Measurements from ENCODE around the gene ARHGEF19. TPM values are rescaled to one million over a fixed set of nuclear protein-coding genes. Genes with fewer than 3 reads are reported as not detected.
A peak's percentile ranks its signal among the peaks of the same experiment; 100 is the strongest.
"Not testable (repeated sequence)": the region's sequence is repeated elsewhere in the genome, so short reads cannot be mapped to it uniquely, and the experiment has no call there.

The ARHGEF19 gene
- polyA plus RNA-seq (ENCODE audit: insufficient read length in 4 of 4): 10 to 100 TPM; 16.7 to 28.3 (median 23.0) TPM

DNA sequence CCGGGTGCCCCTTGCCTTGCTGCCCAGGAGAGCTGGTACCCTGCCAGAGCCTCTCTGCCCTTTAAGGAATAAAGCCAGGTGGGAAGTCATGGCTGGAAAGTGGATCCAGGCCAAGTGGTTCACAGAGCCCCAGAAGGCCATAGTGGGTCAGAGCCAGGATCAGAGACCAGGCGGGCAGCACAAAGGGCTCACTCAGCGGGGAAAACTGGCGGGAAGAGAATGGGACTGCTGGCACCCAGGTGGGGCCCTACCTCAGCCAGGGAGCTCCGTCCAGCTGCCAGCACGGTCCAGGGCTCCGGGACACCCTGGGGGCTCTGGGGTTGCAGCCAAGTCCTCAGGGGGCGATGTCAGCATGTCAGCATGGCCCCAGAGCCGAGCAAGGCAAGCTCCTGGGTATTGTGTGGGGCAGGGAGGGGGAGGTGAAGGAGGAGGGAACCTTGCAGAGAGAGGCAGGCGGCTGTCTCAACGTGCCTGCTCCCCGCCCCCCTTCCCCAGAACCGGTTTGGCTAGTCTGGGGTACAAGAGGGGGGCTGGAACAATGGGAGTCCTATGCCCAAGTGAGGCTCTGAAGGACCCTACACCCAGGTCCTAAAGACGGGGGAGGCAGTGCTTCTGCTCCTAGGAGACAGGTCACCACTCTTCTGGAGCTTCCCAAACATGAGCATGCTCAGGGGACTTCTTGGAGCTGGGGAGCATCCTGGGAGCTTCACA lies at the start of gene ARHGEF19:
Gene ARHGEF19 (minus strand): TSS at position 402 of the 711 bp plus-strand sequence. CDS start 3,598 bp downstream, outside the sequence.
- DNase-seq (ENCODE audit: low read depth in 4 of 4, low spot score in 2 of 4): no peak

DNA sequence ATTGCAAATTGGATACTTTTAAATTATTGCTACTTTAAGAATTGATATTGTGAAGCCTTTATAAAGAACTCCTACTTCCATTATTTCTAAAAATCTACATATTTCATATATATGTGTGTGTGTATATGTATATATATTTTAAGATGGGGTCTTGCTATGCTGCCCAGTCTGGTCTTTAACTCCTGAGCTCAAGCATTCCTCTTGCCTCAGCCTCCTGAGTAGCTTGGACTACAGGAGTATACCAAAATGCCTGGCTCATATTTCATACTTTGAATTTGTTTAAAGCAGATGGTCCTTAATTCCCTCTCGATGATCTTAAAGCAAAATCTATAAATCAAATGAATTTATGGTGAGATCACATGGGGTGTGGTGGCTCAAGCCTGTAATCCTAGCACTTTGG lies 49.6 kb upstream of the ARHGEF19 start:
- DNase-seq (ENCODE audit: low read depth in 4 of 4, low spot score in 2 of 4): no peak

DNA sequence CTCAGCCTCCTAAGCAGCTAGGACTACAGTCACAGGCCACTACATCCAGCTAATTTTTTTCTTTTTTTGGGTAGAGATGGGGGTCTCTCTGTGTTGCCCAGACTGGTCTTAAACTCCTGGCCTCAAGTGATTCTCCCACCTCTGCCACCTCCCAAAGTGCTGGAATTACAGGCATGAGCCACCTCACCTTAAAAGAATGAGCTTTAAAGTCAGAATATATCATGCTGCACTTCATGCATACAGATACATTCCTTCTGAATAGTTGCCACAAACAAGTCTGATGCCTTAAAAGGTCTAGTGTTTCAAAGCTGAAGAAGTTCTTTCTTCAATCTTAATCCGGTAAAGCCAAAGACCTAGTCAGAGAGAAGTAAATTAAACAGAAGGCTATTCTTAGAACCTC lies 48.4 kb upstream of the ARHGEF19 start:
- DNase-seq (ENCODE audit: low read depth in 4 of 4, low spot score in 2 of 4): no peak

DNA sequence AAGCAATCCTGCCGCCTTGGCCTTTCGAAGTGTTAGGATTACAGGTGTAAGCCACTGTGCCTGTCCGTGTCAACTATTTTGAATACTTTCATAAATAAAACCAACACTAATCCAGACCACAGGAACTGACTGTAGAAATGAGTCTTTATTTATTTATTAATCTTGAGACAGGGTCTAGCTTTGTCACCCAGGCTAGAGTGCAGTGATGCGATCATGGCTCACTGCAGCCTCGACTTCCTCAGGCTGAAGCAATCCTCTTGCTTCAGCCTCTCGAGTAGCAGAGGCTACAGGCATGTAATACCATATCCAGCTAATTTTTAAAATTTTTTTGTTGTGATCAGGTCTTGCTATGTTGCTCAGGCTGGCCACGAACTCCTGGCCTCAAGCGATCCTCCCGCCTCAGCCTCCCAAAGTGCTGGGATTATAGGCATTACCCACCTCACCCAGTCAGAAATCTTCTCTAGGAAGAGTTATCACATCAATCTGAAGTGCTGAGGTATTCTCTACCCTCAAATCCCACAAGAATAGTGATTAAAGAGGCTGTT lies 46.2 kb upstream of the ARHGEF19 start:
- DNase-seq (ENCODE audit: low read depth in 4 of 4, low spot score in 2 of 4): no peak

DNA sequence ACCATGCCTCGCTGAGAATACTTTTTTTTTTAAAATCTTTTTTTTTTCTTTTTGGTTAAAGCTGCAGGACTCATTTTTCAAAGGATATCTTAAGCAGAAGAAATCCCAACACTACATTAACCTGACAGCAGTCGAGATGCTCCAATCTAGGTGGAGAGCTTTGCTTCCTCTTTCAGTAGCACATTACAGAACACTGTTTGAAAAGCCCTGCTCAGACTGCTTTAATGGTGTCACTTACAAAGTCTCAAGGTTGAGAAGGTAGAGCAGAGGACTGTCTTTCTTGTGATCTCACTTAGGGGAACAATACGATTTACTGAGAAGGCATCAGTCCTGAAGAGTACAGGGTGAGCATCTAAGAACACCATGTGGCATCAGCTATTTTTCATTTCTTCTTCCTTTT lies 45.5 kb upstream of the ARHGEF19 start:
- DNase-seq (ENCODE audit: low read depth in 4 of 4, low spot score in 2 of 4): no peak

DNA sequence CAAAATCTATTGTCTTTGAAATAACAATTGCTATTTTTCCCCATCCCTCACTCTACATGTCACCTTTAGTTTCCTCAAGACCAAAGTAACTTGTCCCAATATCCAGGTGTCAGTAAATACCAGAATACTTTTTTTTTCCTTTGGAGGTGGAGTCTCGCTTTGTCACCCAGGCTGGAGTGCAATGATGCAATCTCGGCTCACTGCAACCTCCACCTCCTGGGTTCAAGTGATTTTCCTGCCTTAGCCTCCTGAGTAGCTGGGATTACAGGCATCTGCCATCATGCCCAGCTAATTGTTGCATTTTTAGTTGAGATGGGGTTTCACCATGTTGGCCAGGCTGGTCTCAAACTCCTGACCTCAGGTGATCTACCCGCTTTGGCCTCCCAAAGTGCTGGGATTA lies 45.1 kb upstream of the ARHGEF19 start:
- DNase-seq (ENCODE audit: low read depth in 4 of 4, low spot score in 2 of 4): not testable (repeated sequence)

DNA sequence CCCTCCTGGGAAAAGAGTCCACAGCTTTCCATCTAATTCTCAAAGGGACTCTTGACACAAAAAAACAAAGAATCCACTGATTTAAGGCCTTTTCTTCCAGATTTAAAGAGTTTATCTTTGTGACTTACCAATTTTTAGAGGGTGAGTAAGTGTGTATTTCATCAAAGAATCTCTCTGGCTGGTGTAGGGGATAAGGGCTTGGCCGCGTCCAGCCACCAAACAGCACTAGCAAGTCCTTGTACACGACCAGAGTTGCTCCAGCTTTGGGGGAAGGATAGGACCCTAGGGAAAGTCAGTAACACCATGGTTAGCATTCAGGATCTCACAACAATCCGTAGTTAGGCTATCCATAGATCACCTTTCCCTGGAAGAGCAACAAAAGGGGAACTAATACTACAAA lies 44.0 kb upstream of the ARHGEF19 start:
- no peak for DNase-seq (ENCODE audit: low read depth in 4 of 4, low spot score in 2 of 4)

DNA sequence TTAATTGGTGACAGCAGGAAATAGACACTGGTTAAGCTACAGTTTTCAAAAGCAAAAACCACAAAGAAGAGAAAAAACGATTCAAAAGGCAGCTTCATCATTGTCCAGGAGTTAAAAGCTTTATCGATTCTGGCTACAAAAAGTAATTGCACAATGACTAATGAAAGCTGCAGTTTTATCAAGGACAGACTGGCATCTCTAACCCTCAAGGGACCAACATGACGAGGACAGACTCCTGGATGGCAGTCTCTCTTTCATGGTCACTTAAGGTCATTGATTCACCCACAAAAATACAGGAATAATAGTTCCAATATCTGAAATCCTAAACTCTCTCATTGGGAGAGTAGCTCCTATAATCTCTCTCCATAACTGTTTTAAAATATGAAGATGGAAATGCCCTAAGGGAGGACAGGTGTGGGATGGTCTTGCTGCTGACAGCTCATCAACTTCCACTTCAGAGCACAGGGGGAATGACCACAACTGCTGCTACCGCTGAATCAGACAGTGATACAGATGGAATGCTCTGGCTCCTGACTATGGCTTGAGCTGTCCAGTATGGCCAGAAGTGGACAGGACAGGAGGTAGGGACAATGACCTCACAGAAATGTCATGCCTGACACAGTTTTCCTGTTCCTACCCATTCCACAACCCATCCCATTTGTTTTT lies 41.9 kb upstream of the ARHGEF19 start:
- DNase-seq (ENCODE audit: low read depth in 4 of 4, low spot score in 2 of 4): no peak

DNA sequence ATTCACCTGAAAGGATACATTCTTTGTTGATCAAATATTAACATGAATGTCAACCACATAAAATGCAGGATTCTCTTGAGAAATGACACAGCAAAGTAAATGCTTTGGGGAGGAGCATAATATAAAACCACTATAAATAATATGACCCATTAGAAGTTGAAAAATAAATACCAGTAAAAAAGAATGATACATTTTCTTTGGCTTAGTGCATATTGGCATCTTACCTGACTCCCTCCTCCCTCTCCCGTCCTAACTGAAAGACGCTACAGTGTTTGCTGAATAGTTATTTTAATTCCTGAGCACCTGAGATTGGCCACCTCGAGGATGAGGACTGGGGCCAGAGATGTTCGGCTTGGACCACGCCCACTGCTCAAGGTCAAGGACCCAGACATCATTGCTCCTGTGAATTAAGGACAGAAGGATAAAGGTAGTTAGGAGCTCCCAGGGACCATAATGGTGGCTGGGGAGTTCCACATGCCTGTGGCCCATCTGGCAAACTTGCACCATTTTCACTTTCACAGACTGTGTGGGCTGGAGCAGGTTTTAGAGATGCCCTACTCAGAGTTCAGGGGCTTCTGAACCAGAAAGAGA lies 41.0 kb upstream of the ARHGEF19 start:
- no peak for DNase-seq (ENCODE audit: low read depth in 4 of 4, low spot score in 2 of 4)

DNA sequence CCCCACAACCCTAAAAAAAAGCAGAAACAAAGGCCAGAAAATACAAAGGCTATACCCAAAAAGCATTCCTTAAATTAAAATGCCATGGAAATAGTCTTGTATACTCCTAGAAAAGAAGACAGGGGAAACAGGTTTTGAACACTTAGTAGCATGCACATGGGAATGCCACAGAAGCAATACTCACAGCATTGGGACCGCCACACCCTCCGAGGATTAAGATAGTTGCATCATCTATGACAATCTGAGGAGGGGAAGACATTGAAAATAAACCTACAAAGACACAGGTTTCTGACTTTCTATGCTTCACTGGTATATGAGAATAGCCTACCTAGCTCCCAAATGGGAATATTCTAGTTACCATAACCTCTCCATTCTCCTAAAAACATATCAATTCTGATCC lies 40.5 kb upstream of the ARHGEF19 start:
- no peak for DNase-seq (ENCODE audit: low read depth in 4 of 4, low spot score in 2 of 4)

DNA sequence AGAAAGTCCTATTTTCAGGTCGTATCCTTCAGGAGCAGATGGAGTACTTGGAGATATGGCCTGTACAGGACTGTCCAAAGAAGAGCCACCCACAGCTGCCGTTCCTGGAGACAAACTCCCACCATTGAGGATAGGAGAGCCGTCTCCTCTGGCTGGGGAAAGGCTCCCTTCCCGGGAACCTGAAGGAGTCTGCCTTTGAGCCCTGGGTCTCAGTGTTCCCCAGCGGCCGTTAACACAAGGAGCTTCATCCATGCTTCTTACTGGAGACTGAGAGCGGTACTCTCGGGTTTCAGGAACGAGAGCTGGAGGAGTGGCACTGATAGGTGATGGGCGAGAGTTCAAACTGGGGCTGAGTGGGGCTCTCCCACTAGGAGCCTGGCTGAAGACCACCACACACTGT lies 38.9 kb upstream of the ARHGEF19 start:
- DNase-seq (ENCODE audit: low read depth in 4 of 4, low spot score in 2 of 4): no peak

DNA sequence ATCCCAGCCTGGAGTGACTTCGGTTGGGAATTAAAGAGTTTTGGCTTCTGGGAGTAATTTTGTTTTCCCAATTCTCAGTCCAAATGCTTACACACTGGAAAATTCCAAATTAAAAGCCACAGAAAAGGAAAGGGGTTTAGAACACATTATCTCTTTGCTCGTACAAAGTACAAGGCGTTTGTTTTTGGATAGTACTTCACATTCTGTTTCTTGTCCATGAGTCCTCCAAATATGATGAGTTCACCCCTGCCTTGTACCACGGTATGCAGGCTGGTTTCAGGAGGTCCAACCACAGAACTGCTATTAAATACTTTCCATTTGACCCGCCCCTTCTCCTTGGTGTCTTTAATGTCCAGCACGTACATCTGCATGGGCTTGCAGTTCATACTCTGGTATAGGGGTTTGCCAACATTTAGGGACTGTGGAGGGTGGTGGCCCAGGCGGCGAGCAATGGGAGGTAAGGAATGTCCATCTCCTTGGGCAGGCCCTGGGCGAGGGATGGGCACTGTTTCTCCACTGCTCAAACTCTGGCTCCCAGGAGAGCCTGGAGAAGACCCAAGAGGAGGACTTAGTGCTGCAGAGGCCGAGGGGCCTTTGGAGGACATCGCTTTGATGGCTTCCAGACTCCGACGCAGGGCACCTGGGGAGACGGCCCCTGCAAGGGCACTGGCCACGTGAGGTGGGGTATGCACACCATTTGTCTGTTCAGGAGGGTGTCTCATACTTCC lies 38.2 kb upstream of the ARHGEF19 start:
- DNase-seq (ENCODE audit: low read depth in 4 of 4, low spot score in 2 of 4): no peak

DNA sequence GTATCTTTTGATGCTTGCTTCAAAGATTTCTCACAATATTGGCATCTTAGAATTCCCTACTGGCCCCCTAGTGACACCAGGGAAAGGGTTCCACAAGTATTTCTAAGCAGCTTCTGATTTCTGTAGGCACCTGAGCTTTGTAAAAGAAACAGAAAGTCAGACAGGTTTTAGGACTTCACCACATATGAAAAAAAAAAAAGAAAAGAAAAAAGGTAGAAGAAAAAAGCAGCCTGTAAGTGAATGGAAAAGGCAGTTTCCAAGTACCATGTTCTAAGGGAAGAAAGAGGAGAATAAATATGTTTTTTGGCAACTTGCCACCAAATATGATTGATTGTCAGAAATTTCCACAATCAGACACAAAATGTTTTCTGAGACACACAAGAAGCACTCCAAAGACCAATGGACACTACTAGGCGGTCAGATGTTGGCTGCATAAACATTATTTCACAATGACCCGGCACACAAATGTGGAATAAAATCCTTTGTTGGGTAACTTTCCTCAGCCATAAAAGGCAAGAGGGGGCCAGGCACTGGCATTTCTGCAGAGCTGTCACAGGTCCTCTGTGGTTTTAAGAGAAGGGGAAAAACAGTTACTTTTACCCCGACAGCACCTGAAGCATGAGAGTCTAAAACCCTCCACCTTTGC lies 37.3 kb upstream of the ARHGEF19 start:
- no peak for DNase-seq (ENCODE audit: low read depth in 4 of 4, low spot score in 2 of 4)

DNA sequence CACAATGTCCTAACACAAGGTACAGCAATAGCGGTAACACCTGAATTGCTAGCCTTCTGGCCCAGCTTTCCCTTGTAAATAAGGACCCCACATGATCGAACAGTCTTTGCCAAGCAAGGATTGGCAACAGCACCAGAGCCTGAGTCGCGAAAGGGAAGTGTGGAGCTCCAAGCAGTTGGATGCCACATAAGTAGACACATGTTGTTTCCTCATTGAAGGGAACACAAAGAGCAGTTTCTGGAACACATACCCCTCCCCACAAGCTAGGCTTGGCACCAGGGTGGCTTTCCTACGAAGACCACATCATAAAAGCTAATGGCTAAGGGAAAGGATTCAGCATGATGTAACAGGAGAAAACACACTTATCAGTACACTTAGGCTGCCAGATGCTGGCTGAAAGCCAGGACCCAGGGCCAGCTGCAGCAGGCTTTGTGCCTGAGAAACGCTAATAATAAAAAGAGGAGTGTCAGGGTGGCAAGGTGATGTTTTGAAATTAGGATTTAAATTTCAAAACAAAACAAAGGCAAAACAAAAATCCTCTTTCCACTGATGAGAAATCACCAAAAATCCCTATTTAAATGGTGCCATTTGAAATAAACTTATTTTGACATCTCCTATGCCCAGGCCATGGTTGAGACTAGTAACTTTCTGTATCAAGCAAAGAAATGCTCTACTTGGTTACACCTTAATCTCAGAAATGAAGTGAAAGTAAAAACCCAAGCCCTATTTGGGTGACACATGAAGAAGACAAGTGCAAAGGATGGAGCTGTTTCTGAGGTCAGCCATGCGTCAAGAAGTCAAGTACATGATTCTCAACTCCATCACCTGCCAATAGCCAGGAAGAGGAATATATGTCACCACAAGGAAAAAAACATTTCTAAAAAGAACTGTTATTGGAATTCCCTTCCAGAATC lies 36.4 kb upstream of the ARHGEF19 start:
- peak in 1 of 4 donors; percentile 15 for DNase-seq (ENCODE audit: low read depth in 4 of 4, low spot score in 2 of 4)

DNA sequence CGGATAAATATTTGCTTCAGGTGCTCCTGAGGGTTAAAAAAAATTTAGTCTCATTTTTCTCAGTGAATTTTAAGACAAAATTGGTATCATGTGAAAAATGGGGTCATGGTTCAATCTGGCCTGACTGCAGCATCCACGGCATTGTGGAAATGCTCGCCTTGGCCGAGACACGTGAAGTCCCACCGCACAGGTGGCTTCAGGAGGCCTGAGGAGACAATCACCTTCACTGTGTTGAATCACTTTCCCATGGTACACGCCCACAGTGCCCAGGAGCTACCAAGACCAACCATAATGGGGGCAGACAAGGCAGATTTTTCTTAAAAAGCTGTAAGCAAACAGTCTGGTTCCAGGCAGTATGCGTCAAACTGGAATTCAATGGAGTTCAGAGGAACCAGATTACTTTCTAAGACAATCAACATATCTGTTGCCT lies 35.6 kb upstream of the ARHGEF19 start:
- no peak for DNase-seq (ENCODE audit: low read depth in 4 of 4, low spot score in 2 of 4)

DNA sequence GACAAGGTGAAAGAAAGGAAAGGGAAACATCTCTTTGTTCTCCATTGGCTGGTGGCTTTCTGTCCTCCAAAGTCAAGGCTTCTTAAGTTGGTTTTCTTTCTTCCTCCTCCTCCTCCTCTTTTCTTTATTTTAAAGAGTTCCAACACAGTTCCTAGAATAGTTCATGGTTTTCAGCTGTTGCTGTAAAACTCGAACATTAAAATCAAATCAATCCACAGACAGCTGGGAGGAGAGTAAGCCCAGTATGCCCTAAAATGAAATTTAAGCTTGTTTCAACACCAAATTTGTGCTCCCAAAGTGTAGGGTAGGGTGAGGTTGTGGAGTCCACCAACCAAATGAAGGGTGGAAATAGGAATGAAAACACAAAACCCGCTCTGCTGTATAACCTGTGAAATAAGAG lies 35.0 kb upstream of the ARHGEF19 start:
- DNase-seq (ENCODE audit: low read depth in 4 of 4, low spot score in 2 of 4): no peak

DNA sequence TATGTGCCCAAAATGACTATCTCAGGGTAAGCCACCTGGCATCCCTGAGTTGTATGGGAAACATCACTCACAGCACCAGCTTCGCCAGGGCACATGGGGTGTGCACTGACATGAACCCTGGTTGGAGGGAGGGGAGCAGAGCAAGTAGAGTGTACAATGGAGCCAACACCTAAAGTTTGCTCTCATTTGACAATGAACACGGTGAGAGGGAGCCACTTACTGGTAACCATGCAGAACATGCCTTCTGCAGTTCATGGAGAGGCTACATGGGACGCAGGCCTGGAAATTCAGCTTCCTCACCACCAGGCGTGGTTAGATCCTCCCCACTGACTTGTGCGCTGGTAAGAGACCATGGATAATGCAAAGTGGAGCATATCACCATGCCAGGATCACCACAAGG lies 34.5 kb upstream of the ARHGEF19 start:
- no peak for DNase-seq (ENCODE audit: low read depth in 4 of 4, low spot score in 2 of 4)

DNA sequence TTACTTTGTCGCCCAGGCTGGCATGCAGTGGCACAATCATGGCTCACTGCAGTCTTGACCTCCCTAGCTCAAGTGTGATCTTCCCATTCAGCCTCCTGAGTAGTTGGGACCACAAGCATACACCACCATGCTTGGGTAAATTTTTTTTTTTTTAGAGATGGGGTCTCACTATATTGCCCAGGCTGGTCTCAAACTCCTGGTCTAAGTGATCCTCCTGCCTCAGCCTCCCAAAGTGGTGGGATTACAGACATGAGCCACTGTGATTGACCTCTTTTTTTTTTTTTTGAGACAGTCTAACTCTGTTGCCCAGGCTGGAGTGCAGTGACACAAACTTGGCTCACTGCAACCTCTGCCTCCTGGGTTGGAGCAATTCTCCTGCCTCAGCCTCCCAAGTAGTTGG lies 33.8 kb upstream of the ARHGEF19 start:
- not testable (repeated sequence) for DNase-seq (ENCODE audit: low read depth in 4 of 4, low spot score in 2 of 4)

DNA sequence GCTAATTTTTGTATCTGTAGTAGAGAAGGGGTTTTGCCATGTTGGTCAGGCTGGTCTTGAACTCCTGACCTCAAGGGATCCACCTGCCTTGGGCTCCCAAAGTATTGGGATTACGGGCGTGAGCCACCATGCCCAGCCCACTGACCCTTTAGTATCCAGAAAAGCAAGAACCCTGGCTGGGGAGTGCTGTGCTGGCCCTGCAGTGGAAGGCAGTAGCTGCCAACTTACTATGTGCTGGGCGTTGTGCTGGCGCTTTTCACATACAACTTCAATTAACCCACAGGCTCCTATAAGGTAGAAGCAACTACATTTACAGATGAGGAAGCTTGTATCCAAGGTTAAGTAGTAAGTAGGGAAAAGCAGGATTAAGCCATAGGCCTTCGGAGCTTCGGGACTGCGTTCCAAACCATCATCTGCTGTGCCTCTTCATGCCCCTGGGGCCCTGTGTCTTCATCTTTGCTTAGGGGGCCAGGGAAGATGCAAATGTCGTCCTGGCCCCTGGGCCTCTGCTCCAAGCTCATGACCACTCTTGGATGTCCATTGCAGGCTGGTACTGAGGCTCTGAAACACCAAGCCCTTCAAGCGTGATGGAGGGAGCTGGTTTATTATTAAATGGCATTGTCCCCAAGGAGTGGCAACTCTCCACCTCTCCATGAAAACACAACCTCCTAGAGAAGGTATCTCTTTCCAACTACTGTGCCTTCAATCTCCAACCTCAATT lies 33.2 kb upstream of the ARHGEF19 start:
- no peak for DNase-seq (ENCODE audit: low read depth in 4 of 4, low spot score in 2 of 4)
